ENCODE data around the gene RRAS2. TPM values are rescaled to one million over a fixed set of nuclear protein-coding genes. Genes with fewer than 3 reads are reported as not detected.

The RRAS2 gene
- total and polyA plus RNA-seq, 8 donors: 9.0 to 21.8 (median 14.8) TPM

DNA sequence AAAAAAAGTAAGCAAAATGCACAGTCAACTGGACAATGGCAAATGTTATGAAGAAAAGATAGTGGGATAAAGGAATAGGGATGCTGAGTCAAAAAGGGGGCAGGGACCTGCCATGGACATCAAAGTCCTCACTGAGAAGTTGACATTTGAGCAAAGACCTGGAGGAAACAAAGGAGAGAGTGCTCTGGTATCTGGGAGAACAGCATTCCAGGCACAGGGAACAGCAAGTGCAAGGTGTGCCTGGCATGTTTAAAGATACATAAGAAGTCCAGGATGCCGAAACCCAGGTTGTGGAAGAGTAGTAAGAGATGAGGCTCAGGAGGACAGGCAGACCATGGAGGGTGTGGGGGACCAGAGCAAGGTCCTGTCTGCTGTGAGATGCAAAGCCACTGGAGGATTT is 123.3 kb downstream of the RRAS2 start:
- FAIRE-seq: no peak
- no peak overlapping the region for H3K27ac ChIP-seq
- intact Hi-C loops (cut with DNase I): no loop called here
- TF ChIP-seq CTCF (IDR thresholded peaks at IDR 0.05): no peak
- H3K4me3 ChIP-seq: no peak overlapping the region
- DNase-seq: no peak
- H3K4me1 ChIP-seq: no peaks in the 10 kb centered on the region
- ATAC-seq: no peak
- no peaks in the 10 kb centered on the region for H3K9me3 ChIP-seq
- 45 to 83% methylated on average over 1 of the region's 1 CpG for WGBS, 2 donors
- no peaks in the 10 kb centered on the region for H3K27me3 ChIP-seq
- no peaks in the 10 kb centered on the region for H3K36me3 ChIP-seq

DNA sequence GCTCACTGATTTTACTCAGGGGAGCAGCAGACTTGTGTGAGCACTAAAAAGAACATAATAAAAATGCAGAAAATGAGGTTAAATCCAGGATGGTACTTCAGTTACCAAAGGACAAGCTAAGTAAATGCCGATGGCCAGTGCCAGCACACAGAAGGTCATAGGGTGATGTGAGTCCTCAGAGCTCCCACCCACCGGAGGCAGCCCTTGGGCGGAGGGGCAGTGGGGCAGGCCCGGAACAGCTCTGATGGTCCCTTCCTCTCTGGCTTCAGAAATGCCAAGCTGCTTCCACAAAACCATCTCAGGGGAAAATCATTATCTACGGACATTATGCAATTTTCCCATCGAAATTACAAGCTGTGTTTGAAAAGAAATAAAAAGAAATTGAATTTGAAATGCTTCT is 124.5 kb downstream of the RRAS2 start:
- DNase-seq (no peak), ATAC-seq (no peak), FAIRE-seq (no peak)
- intact Hi-C loops (cut with DNase I): no loop called here
- H3K36me3 ChIP-seq: no peaks in the 10 kb centered on the region
- no peak overlapping the region for H3K27ac ChIP-seq
- H3K27me3 ChIP-seq: no peaks in the 10 kb centered on the region
- no peaks in the 10 kb centered on the region for H3K9me3 ChIP-seq
- 58 to 73% methylated on average over 6 of the region's 6 CpGs for WGBS, 2 donors
- no peaks in the 10 kb centered on the region for H3K4me1 ChIP-seq
- TF ChIP-seq CTCF (IDR thresholded peaks at IDR 0.05): no peak
- H3K4me3 ChIP-seq: no peak overlapping the region

DNA sequence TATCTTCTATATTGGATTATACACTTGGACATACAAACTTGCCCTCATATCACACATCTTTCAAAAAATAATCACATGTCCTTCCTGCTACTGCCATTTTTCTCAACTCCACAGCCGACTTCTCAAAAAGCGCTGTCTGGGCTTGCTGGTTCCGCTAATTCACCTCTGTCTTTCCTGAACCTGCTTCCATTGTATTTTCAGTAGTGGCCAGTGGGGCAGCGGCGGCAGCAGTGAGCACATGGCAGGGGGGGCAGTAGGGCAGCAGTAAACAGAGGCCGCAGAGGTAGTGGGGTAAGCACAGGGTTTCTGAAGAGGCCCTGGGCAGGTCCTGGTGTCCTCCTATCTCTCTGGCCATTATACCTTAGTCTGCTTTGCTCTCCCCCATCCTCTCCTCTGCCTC is 126.3 kb downstream of the RRAS2 start:
- no peak for ATAC-seq

DNA sequence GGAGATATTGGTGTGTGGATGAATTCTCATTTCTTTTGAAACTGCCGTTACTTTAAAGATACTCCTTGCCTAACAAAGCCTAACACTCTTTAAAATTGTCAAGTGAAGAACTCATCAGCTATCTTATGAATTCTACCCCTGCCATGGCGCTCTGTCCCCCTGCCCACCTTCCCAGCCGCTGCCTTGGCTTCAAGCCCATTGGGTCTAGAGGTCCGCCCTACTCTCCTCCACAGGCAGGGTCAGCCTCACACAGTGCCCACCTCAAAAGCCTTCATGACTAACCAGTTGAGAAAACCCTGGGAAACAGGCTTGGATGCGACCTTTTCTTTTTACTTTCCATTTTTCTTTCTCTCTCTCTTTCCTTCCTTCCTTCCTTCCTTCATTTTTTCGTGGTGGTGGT is 128.6 kb downstream of the RRAS2 start:
- no peak overlapping the region for H3K27ac ChIP-seq
- no peaks in the 10 kb centered on the region for H3K9me3 ChIP-seq
- intact Hi-C loops (cut with DNase I): no loop called here
- DNase-seq (no peak), FAIRE-seq (no peak), ATAC-seq (no peak)
- TF ChIP-seq CTCF (IDR thresholded peaks at IDR 0.05): no peak
- WGBS, 2 donors: 62 to 64% methylated on average over 6 of the region's 6 CpGs
- H3K4me1 ChIP-seq: no peaks in the 10 kb centered on the region
- no peaks in the 10 kb centered on the region for H3K27me3 ChIP-seq
- H3K36me3 ChIP-seq: no peaks in the 10 kb centered on the region
- no peak overlapping the region for H3K4me3 ChIP-seq

More for the DNA sequence above, 126.3 kb downstream of the RRAS2 start:
- WGBS, 2 donors: 44 to 55% methylated on average over 6 of the region's 6 CpGs
- FAIRE-seq (no peak), DNase-seq (no peak)
- Histone ChIP-seq H3K27me3 (no peaks in the 10 kb centered on the region), H3K27ac (no peak overlapping the region), H3K4me1 (no peaks in the 10 kb centered on the region), H3K36me3 (no peaks in the 10 kb centered on the region), H3K4me3 (no peak overlapping the region), H3K9me3 (no peaks in the 10 kb centered on the region)
- intact Hi-C loops (cut with DNase I): no loop called here
- TF ChIP-seq CTCF (IDR thresholded peaks at IDR 0.05): no peak

DNA sequence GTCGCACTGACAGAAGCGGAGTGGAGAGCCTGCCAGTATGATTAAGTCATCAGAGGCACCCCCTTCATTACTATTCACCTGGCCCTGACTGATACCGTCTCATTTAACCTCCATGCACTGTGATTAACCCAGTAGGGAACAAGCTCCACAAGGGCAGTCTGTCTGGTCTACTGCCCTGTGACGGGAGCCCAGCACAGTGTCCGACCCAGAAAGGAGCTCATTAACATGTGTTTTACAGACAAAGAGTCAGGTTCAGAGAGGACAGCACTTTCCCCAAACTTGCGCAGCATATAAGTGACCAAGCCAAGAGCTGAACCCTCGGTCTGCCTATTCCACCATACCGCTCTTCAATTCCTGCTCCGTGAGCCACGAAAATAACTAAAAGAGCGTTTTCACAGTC is 129.5 kb downstream of the RRAS2 start:
- intact Hi-C loops (cut with DNase I): no loop called here
- H3K4me3 ChIP-seq: no peak overlapping the region
- H3K36me3 ChIP-seq: no peaks in the 10 kb centered on the region
- DNase-seq: no peak
- H3K9me3 ChIP-seq: no peaks in the 10 kb centered on the region
- FAIRE-seq: no peak
- no peak for ATAC-seq
- no peaks in the 10 kb centered on the region for H3K4me1 ChIP-seq
- TF ChIP-seq CTCF (IDR thresholded peaks at IDR 0.05): no peak
- H3K27me3 ChIP-seq: no peaks in the 10 kb centered on the region
- no peak overlapping the region for H3K27ac ChIP-seq
- WGBS, 2 donors: 46 to 48% methylated on average over 11 of the region's 11 CpGs

All from pancreas (tissue), 10 donors.